Measurements from ENCODE around the gene CACNA1C.

The CACNA1C gene

DNA sequence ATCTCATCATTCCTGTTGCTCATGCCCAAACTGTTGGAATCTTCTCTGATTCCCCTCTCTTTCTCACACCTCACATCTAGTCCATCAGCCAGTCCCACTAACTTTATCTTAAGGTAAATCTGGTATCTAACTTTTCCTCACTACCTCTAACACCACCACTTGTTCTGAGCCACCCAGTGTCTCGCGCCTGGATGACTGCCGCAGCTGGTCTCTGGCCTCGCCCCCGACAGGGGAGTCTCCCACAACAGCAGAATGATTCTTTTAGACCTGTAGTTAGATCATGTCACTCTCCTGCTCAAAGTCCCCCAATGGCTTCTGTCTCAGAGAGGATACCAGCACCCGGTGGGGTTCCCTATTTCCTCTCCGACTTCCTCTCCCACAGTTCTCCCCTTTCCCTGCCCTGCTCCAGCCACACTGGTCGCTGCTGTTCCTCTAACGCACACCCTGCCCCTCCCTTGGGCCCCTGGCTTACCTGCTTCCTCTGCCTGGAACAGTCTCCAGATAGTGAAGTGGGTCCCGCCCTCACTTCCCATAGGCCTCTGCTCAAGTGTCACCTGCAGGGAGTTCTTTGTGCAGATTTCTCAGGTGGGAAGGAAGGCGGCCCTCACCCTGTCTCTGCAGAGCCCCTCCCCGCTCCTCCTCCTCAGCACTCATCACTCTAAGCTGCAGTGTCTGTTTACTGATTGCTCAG lies 403.5 kb downstream of the CACNA1C start:
- H3K27ac ChIP-seq (ENCODE audit: poor library complexity, severe bottlenecking): no peak overlapping the region
- no peaks in the 10 kb centered on the region for H3K4me1 ChIP-seq (ENCODE audit: insufficient read depth, poor library complexity, severe bottlenecking)
- DNase-seq (ENCODE audit: low spot score): peak; percentile 49
- no peak overlapping the region for H3K4me3 ChIP-seq (ENCODE audit: severe bottlenecking)
- H3K9me3 ChIP-seq (ENCODE audit: severe bottlenecking): no peaks in the 10 kb centered on the region
- no peaks in the 10 kb centered on the region for H3K36me3 ChIP-seq (ENCODE audit: low read depth)
- peaks cover 5% of the 10 kb centered on the region for H3K27me3 ChIP-seq (ENCODE audit: insufficient read depth, poor library complexity, severe bottlenecking)
- TF ChIP-seq, protein P1, sequence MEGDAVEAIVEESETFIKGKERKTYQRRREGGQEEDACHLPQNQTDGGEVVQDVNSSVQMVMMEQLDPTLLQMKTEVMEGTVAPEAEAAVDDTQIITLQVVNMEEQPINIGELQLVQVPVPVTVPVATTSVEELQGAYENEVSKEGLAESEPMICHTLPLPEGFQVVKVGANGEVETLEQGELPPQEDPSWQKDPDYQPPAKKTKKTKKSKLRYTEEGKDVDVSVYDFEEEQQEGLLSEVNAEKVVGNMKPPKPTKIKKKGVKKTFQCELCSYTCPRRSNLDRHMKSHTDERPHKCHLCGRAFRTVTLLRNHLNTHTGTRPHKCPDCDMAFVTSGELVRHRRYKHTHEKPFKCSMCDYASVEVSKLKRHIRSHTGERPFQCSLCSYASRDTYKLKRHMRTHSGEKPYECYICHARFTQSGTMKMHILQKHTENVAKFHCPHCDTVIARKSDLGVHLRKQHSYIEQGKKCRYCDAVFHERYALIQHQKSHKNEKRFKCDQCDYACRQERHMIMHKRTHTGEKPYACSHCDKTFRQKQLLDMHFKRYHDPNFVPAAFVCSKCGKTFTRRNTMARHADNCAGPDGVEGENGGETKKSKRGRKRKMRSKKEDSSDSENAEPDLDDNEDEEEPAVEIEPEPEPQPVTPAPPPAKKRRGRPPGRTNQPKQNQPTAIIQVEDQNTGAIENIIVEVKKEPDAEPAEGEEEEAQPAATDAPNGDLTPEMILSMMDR (IDR thresholded peaks at IDR 0.05; ENCODE audit: poor library complexity, severe bottlenecking): no peak
- no peak for ATAC-seq (ENCODE audit: low read depth)

DNA sequence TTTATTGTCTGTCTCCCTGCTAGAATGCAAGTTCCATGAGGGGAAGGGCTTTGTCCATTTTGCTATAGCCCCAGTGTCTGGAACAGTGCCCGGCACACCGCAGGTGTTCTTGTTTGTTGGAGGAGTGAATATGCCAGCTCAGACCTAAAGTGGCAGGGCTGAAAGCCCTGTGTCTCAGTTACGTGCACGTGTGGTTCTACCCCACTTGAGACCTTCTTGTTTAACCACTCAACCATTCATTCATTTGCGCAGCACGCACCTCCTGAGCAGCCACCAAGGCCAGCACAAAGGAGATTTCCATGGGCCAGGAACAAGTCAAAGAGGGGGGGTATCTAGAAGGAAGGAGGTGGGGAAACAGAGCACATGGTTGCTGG lies 404.0 kb downstream of the CACNA1C start:
- Histone ChIP-seq H3K4me1 (ENCODE audit: insufficient read depth, poor library complexity, severe bottlenecking) (no peaks in the 10 kb centered on the region), H3K27me3 (ENCODE audit: insufficient read depth, poor library complexity, severe bottlenecking) (peaks cover 5% of the 10 kb centered on the region), H3K4me3 (ENCODE audit: severe bottlenecking) (no peak overlapping the region), H3K27ac (ENCODE audit: poor library complexity, severe bottlenecking) (no peak overlapping the region), H3K36me3 (ENCODE audit: low read depth) (no peaks in the 10 kb centered on the region), H3K9me3 (ENCODE audit: severe bottlenecking) (no peaks in the 10 kb centered on the region)
- TF ChIP-seq, protein P1 (IDR thresholded peaks at IDR 0.05; ENCODE audit: poor library complexity, severe bottlenecking): no peak
- DNase-seq (ENCODE audit: low spot score): peak; percentile 45
- ATAC-seq (ENCODE audit: low read depth): no peak

DNA sequence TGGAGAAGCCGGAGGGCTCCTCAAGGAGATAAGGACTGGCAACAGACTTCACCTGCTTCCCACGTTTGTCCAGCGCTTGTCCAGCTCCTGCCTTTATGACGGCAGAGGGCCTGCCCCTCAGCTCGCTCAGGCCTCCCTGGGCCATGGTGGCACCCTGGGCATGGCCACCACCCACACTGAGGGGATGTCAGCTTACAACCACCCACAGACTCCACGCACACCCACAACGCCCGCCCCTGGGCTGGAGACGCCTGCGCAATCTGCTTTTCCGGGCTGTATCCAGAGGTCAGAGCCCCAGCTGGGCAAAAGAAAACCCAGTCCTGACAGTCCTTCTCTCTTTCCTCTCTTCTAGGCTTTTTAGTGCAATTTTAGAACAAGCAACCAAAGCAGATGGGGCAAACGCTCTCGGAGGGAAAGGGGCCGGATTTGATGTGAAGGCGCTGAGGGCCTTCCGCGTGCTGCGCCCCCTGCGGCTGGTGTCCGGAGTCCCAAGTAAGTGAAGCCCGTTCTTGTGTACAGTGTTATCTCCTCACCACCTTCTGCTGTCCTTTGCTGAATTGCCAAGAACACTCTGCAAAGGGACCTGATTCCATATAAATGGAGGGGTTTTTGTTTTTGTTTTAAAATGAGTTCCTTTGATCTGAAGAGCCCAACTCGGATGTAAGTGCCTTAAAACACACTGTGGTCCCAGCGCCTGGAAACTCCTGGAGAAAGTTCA lies 404.6 kb downstream of the CACNA1C start:
- Histone ChIP-seq H3K9me3 (ENCODE audit: severe bottlenecking) (no peaks in the 10 kb centered on the region), H3K4me1 (ENCODE audit: insufficient read depth, poor library complexity, severe bottlenecking) (no peaks in the 10 kb centered on the region), H3K36me3 (ENCODE audit: low read depth) (no peaks in the 10 kb centered on the region), H3K27ac (ENCODE audit: poor library complexity, severe bottlenecking) (no peak overlapping the region), H3K27me3 (ENCODE audit: insufficient read depth, poor library complexity, severe bottlenecking) (peaks cover 7% of the 10 kb centered on the region), H3K4me3 (ENCODE audit: severe bottlenecking) (no peak overlapping the region)
- TF ChIP-seq, protein P1 (IDR thresholded peaks at IDR 0.05; ENCODE audit: poor library complexity, severe bottlenecking): no peak
- DNase-seq (ENCODE audit: low spot score): peak; percentile 42
- ATAC-seq (ENCODE audit: low read depth): no peak

DNA sequence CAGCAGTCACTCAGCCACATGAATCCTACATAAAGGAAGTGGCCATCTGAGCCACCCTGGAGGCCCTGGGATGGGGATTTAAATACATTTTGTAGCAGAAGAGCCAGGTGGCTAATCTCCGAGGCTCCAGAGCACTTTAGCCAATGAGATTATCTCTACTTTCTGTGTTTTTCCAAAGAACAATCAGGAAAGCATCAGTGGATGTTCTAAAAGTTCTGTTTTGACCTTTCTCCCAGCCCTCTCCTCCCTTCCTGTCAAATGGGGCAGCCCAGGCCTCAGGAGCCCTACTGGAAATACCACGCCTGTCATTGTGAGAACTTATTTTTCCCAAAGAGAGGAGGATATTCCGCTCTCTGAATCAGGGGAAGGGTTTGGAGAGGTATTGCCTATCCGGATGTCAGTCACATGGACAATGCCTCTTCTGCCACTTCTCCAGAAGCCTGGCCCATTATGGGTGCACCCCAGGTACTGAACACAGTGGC lies 405.2 kb downstream of the CACNA1C start:
- Histone ChIP-seq H3K27me3 (ENCODE audit: insufficient read depth, poor library complexity, severe bottlenecking) (peaks cover 9% of the 10 kb centered on the region), H3K27ac (ENCODE audit: poor library complexity, severe bottlenecking) (no peak overlapping the region), H3K4me3 (ENCODE audit: severe bottlenecking) (no peak overlapping the region), H3K9me3 (ENCODE audit: severe bottlenecking) (no peaks in the 10 kb centered on the region), H3K4me1 (ENCODE audit: insufficient read depth, poor library complexity, severe bottlenecking) (no peaks in the 10 kb centered on the region), H3K36me3 (ENCODE audit: low read depth) (no peaks in the 10 kb centered on the region)
- ATAC-seq (ENCODE audit: low read depth) (no peak), DNase-seq (ENCODE audit: low spot score) (peak; percentile 29)
- TF ChIP-seq, protein P1 (IDR thresholded peaks at IDR 0.05; ENCODE audit: poor library complexity, severe bottlenecking): no peak

All from RWPE2 (cell line).